PC-9 (cell line): ENCODE measurements around the gene DYRK2. TPM values are rescaled to one million over a fixed set of nuclear protein-coding genes. Genes with fewer than 3 reads are reported as not detected.
"Not testable (repeated sequence)": the region's sequence is repeated elsewhere in the genome, so short reads cannot be mapped to it uniquely, and the experiment has no call there.

ENCODE experiments used
- BruUV-seq: library from RNA; stranded (reverse); fragments of 400-500 nt; replicated peaks from 2 replicates; lab custom pipeline; 2021; lab: Mats Ljungman, UMichigan
- CTCF ChIA-PET: fragments of 300-600 bp; sonication (Branson Sonifier 250); formaldehyde crosslinking; loops from one replicate; lab custom pipeline; 2022; ENCODE audit warnings: antibody characterized with exemption; lab: Charles Lee
- POLR2A ChIA-PET: fragments of 300-600 bp; sonication (Branson Sonifier 250); formaldehyde crosslinking; loops from one replicate; lab custom pipeline; 2022; ENCODE audit warnings: antibody characterized with exemption; ENCODE audit not compliant: unreplicated experiment; lab: Charles Lee
- DNase-seq, 2 experiments: peaks; one replicate each; pipeline versions ENCODE4 v3.0.0 to v3.0.0-alpha.2; 2015 to 2022; ENCODE audit warnings: mixed read lengths in 1 of 2
- H2AFZ ChIP-seq: fragments of 200-600 bp; sonication (generic); 2 replicates; pipeline ENCODE4 v1.8.1; 2017; ENCODE audit warnings: antibody characterized with exemption
- H3F3A ChIP-seq: fragments of 200-600 bp; sonication (generic); 2 replicates; pipeline ENCODE4 v1.8.1; 2017; ENCODE audit warnings: antibody characterized with exemption, mild to moderate bottlenecking, low read depth; ENCODE audit not compliant: insufficient read depth
- H3K27ac ChIP-seq: fragments of 200-600 bp; sonication (generic); 2 replicates; pipeline ENCODE4 v1.6.1; 2016; ENCODE audit warnings: mixed run types
- H3K27me3 ChIP-seq: fragments of 200-600 bp; sonication (generic); 2 replicates; pipeline ENCODE4 v1.6.1; 2016; ENCODE audit warnings: low read depth, mixed run types; ENCODE audit not compliant: insufficient read depth
- H3K36me3 ChIP-seq: fragments of 200-600 bp; sonication (generic); 2 replicates; pipeline ENCODE4 v1.6.1; 2016; ENCODE audit warnings: low read depth, mixed run types
- H3K4me1 ChIP-seq: fragments of 200-600 bp; sonication (generic); replicated peaks from 2 replicates; pipeline ENCODE4 v1.6.1; 2016; ENCODE audit warnings: mixed run types; ENCODE audit not compliant: insufficient read depth
- H3K4me2 ChIP-seq: fragments of 200-600 bp; sonication (generic); 2 replicates; pipeline ENCODE4 v1.6.1; 2017; ENCODE audit warnings: mixed run types
- H3K4me3 ChIP-seq: fragments of 200-600 bp; sonication (generic); 2 replicates; pipeline ENCODE4 v1.6.1; 2016; ENCODE audit warnings: mixed run types
- H3K79me2 ChIP-seq: fragments of 200-600 bp; sonication (generic); 2 replicates; pipeline ENCODE4 v1.6.1; 2017; ENCODE audit warnings: low read depth, mixed run types
- H3K9me2 ChIP-seq: fragments of 200-600 bp; sonication (generic); 2 replicates; pipeline ENCODE4 v1.8.1; 2017; ENCODE audit warnings: mild to moderate bottlenecking; ENCODE audit not compliant: insufficient read depth
- H3K9me3 ChIP-seq: fragments of 200-600 bp; sonication (generic); 2 replicates; pipeline ENCODE4 v1.8.1; 2016; ENCODE audit warnings: low read depth; ENCODE audit not compliant: insufficient read depth
- H4K20me1 ChIP-seq: fragments of 200-600 bp; sonication (generic); 2 replicates; pipeline ENCODE4 v1.8.1; 2017; ENCODE audit not compliant: insufficient read depth
- EZH2 ChIP-seq: fragments of 200-600 bp; sonication (generic); IDR thresholded peaks from 2 replicates; pipeline ENCODE4 v1.8.0; 2017; ENCODE audit warnings: antibody characterized with exemption, low read depth
- intact Hi-C: fragments of 100-400 bp; cut with micrococcal nuclease; formaldehyde crosslinking; loops from one replicate; pipeline ENCODE4 v1.10.0; 2022; ENCODE audit not compliant: unreplicated experiment
- total RNA-seq: library from RNA; stranded (reverse); gene quantifications from 2 replicates; pipeline ENCODE4 v1.2.3, GENCODE V29; 2021
- TF ChIP-seq, protein P1 (sequence below): fragments of 200-600 bp; sonication (generic); conservative IDR thresholded peaks from 2 replicates; pipeline ENCODE4 v1.6.1; 2017; ENCODE audit warnings: mixed run types, antibody characterized with exemption, mild to moderate bottlenecking, moderate library complexity

Gene DYRK2
- total RNA-seq, 1 experiment from 2014 or later: 42.9 TPM

DNA sequence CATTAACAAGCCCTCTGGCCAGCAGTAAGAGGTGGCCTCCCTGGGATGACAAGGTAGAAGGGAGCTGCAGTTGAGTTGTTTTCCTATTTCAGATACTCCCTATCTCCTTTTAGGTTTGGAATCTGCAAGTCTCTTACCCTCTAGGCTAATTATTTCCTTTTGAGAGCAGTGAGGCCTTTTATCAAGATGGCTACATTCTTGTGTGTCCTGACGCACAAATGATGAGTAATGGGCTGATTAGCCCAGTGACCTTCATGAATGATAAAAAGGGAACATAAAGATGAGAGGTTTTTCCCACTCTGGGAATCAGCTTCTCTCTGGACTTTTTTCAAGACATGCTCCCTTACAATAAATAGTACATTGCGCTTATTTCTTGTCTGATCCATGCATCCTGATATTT, 22.9 kb downstream of the DYRK2 start:
- no peak for DNase-seq
- Histone ChIP-seq H3K4me1 (no peaks in the 10 kb centered on the region), H3F3A (peaks cover 15% of the 10 kb centered on the region; the same call in 1 of the 2 replicates), H4K20me1 (no peaks in the 10 kb centered on the region), H3K79me2 (no peaks in the 10 kb centered on the region), H2AFZ (no peak overlapping the region), H3K36me3 (no peaks in the 10 kb centered on the region), H3K9me3 (no peaks in the 10 kb centered on the region), H3K4me3 (no peak overlapping the region), H3K9me2 (no peaks in the 10 kb centered on the region), H3K27me3 (no peaks in the 10 kb centered on the region), H3K27ac (no peak overlapping the region), H3K4me2 (no peak overlapping the region)
- no peak for TF ChIP-seq EZH2
- TF ChIP-seq, protein P1, sequence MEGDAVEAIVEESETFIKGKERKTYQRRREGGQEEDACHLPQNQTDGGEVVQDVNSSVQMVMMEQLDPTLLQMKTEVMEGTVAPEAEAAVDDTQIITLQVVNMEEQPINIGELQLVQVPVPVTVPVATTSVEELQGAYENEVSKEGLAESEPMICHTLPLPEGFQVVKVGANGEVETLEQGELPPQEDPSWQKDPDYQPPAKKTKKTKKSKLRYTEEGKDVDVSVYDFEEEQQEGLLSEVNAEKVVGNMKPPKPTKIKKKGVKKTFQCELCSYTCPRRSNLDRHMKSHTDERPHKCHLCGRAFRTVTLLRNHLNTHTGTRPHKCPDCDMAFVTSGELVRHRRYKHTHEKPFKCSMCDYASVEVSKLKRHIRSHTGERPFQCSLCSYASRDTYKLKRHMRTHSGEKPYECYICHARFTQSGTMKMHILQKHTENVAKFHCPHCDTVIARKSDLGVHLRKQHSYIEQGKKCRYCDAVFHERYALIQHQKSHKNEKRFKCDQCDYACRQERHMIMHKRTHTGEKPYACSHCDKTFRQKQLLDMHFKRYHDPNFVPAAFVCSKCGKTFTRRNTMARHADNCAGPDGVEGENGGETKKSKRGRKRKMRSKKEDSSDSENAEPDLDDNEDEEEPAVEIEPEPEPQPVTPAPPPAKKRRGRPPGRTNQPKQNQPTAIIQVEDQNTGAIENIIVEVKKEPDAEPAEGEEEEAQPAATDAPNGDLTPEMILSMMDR: no peak
- ChIA-PET POLR2A (no interaction called here), CTCF (interaction anchor here (0.6 kb wide), 1 partner anchor 26 kb away, joined by 3 read pairs; no protein-coding TSS in a partner anchor)
- BruUV-seq: no TSS peak
- intact Hi-C loops: no loop called here

DNA sequence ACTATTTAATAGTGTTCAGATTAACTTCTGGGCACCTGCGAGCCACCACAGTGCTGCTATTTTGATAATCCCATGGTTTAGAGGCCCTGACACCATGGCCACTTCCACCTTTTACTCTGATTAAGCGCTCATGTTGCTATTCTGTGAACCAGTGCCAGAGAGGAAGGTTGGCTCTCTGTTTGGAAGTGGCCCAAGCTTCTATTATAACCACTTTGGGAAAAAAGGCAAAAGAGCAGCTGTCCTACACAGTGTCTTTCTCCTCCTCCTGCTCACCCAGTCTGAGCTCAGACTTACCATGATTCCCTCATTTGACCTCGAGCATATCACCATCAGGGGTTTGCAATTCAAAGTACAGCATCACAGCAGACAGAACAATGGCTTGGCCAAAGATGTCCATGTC, 23.3 kb downstream of the DYRK2 start:
- Histone ChIP-seq H3F3A (peaks cover 10% of the 10 kb centered on the region; the same call in 1 of the 2 replicates), H4K20me1 (no peaks in the 10 kb centered on the region), H3K27me3 (no peaks in the 10 kb centered on the region), H3K4me2 (no peak overlapping the region), H3K4me3 (no peak overlapping the region), H3K9me2 (no peaks in the 10 kb centered on the region), H3K27ac (no peak overlapping the region), H3K9me3 (no peaks in the 10 kb centered on the region), H2AFZ (no peak overlapping the region), H3K4me1 (no peaks in the 10 kb centered on the region), H3K79me2 (no peaks in the 10 kb centered on the region), H3K36me3 (no peaks in the 10 kb centered on the region)
- CTCF ChIA-PET: no interaction called here
- intact Hi-C loops: no loop called here
- DNase-seq: no peak
- POLR2A ChIA-PET: no interaction called here
- no TSS peak for BruUV-seq
- no peak for TF ChIP-seq EZH2

DNA sequence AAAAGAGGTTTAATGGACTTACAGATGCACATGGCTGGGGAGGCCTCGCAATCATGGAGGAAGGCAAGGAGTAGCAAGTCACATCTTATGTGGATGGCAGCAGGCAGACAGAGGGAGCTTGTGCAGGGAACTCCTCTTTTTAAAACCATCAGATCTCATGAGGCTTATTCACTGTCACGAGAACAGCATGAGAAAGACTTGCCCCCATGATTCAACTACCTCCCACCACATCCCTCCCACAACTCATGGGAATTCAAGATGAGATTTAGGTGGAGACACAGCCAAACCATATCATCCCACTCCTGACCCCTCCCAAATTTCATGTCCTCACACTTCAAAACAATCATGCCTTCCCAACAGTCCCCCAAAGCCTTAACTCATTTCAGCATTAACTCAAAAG, 24.0 kb downstream of the DYRK2 start:
- H3K4me1 ChIP-seq, H3K4me2 ChIP-seq, H3K9me3 ChIP-seq, BruUV-seq, H3K36me3 ChIP-seq, CTCF ChIA-PET, H3K79me2 ChIP-seq, POLR2A ChIA-PET, H3K27me3 ChIP-seq, H2AFZ ChIP-seq, H3K27ac ChIP-seq, DNase-seq, intact Hi-C loops, H3F3A ChIP-seq, H4K20me1 ChIP-seq, H3K4me3 ChIP-seq, H3K9me2 ChIP-seq: not testable (repeated sequence)

DNA sequence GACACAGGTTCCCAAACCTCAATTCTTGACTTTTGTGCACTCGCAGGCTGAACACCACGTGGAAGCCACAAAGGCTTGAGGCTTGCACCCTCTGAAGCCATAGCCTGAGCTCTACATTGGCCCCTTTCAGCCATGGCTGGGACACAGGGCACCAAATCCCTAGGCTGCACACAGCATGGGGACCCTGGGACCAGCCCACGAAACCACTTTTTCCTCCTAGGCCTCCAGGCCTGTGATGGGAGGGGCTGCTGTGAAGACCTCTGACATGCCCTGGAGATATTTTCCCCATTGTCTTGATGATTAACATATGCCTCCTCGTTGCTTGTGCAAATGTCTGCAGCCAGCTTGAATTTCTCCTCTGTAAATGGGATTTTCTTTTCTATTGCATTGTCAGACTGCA, 25.0 kb downstream of the DYRK2 start:
- H3K9me2 ChIP-seq, H3K79me2 ChIP-seq, POLR2A ChIA-PET, DNase-seq, BruUV-seq, H3K27ac ChIP-seq, H3K4me2 ChIP-seq, H3K36me3 ChIP-seq, H2AFZ ChIP-seq, H3K4me3 ChIP-seq, H4K20me1 ChIP-seq, CTCF ChIA-PET, H3K4me1 ChIP-seq, H3K9me3 ChIP-seq, H3F3A ChIP-seq, intact Hi-C loops, H3K27me3 ChIP-seq: not testable (repeated sequence)
